Right cardiac atrium (tissue), 5 donors: ENCODE measurements around the gene PIP. TPM values are rescaled to one million over a fixed set of nuclear protein-coding genes. Genes with fewer than 3 reads are reported as not detected.
"Not testable (repeated sequence)": the region's sequence is repeated elsewhere in the genome, so short reads cannot be mapped to it uniquely, and the experiment has no call there.

Experiments
- ATAC-seq, 2 donors: fragments of 200-7000 bp; cut with Tn5 transposase; one replicate each; pipeline versions ENCODE4 v1.8.0 to v1.9.1; 2020; ENCODE audit warnings: moderate library complexity in 2 of 2, mild to moderate bottlenecking in 1 of 2
- DNase-seq, 3 donors: peaks; one replicate each; pipeline ENCODE4 v3.0.0-alpha.2; 2020
- H3K27ac ChIP-seq: one replicate; pipeline ENCODE4 v1.5.1; 2013; ENCODE audit warnings: mild to moderate bottlenecking, low read length, control low read depth, moderate library complexity
- H3K27me3 ChIP-seq: one replicate; pipeline ENCODE4 v1.6.1; 2013; ENCODE audit not compliant: control insufficient read depth, insufficient read depth
- H3K4me1 ChIP-seq: one replicate; pipeline ENCODE4 v1.6.1; 2013; ENCODE audit warnings: low read length; ENCODE audit not compliant: control insufficient read depth, insufficient read depth
- H3K4me3 ChIP-seq: one replicate; pipeline ENCODE4 v1.5.1; 2013; ENCODE audit warnings: low read length, control low read depth
- H3K9me3 ChIP-seq: one replicate; pipeline ENCODE4 v1.6.1; 2013; ENCODE audit warnings: low read length; ENCODE audit not compliant: control insufficient read depth
- WGBS: extraction: QIAGEN DNeasy Blood & Tissue Kit; methylation state at CpG from one replicate; pipeline ENCODE4 v1.1.7; 2013; 5-methylcytosine and 5-hydroxymethylcytosine counted together
- intact Hi-C, 4 donors: fragments of 100-400 bp; cut with DNase I; formaldehyde crosslinking; loops; one replicate each; pipeline versions ENCODE4 v1.11.0 to v1.14.0; 2022 to 2023
- long read RNA-seq, 4 donors: library from polyadenylated mRNA; unstranded; transcript quantifications; one replicate each; pipeline ENCODE4 v2.0.0, GENCODE V29; 2020 to 2021
- polyA plus RNA-seq: library from polyadenylated mRNA; stranded (reverse); fragments of 200-250 nt; gene quantifications from one replicate; pipeline ENCODE4 v1.2.3, GENCODE V29; 2013
- total RNA-seq, 4 donors: library from RNA; stranded (reverse); fragmentation: NEBNext Ultra II Directional; extraction: Animal tissue kit (Norgen Biotek cat#: 25700); gene quantifications; one replicate each; pipeline ENCODE4 v1.2.1, GENCODE V29; 2021
- donor health status: healthy with polysubstance abuse.
- donor health status: DM: no; HTN: yes; CAD: no.
- donor health status: DM: no; HTN: no; CAD: no.
- donor health status: DM: no; HTN: yes; CAD: no; lungs with severe emphysema.
- donor health status: DM: yes; HTN: yes; CAD: no.

PIP gene, protein sequence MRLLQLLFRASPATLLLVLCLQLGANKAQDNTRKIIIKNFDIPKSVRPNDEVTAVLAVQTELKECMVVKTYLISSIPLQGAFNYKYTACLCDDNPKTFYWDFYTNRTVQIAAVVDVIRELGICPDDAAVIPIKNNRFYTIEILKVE
- total RNA-seq (not detected), polyA plus RNA-seq (not detected)
- long read RNA-seq, donor 1 = 0 reads
- long read RNA-seq, donor 2 = 0 reads
- long read RNA-seq, donor 3 = 0 reads
- long read RNA-seq, donor 4 = 0 reads

DNA sequence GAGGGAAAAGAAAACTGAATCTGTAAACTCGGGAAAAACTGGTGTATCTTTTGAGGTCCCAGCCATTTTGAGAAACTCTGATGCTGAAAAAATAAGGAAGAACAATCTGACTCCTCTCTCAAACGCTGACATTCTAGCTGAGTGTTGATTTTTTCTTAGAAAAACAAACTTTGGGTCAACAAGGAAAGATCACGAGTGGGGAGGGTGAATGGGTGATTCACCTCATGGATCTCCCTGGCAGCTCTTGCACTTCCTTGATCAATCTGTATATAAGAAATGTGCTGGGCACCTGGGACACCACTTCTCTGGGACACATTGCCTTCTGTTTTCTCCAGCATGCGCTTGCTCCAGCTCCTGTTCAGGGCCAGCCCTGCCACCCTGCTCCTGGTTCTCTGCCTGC is at the start of gene PIP:
Gene PIP (plus strand): TSS at position 297 of the 400 bp plus-strand sequence. CDS start 40 bp downstream, at position 337.
- 54% methylated on average over 4 of the region's 4 CpGs for WGBS
- intact Hi-C loops = no loop called here
- DNase-seq (no peak), ATAC-seq (peak in 1 of 2 donors; percentile 26)
- no peaks in the 10 kb centered on the region for H3K4me1 ChIP-seq
- no peaks in the 10 kb centered on the region for H3K27me3 ChIP-seq
- H3K9me3 ChIP-seq = no peaks in the 10 kb centered on the region
- no peak within 1 kb of the TSS for H3K4me3 ChIP-seq
- no peak within 1 kb of the TSS for H3K27ac ChIP-seq

DNA sequence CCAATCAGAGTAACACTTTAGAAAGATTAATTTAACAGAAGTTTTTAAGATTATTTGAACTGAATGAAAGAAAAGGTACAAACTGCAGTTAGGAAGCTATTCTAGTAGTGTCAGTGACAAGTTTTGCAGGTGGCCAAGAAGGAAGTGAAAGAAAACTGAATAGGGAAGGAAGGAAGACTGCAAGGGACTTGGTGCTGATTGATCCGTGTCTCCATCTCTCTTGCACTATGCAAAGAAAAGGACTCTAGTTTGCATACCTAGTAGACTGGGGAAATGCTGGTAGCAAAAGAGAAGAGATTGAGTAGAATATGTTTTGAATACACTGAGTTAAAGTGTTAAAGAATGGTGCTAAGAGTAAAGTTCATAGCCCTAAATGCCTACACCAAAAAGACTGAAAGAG is 46.8 kb upstream of the PIP start:
- intact Hi-C loops = no loop called here

DNA sequence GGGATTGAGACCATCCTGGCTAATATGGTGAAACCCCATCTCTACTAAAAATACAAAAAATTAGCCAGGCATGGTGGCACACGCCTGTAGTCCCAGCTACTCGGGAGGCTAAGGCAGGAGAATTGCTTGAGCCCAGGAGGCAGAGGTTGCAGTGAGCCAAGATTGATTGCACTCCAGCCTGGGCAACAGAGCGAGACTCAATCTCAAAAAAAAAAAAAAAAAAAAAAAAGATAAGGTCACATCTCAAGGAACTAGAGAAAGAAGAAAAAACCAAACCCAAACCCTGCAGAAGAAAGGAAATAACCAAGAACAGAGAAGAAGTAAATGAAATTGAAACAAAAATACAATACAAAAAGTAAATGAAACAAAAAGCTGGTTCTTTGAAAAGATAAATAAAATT is 46.3 kb upstream of the PIP start:
- H3K27me3 ChIP-seq, DNase-seq, ATAC-seq, H3K27ac ChIP-seq, intact Hi-C loops, H3K4me3 ChIP-seq, H3K9me3 ChIP-seq, H3K4me1 ChIP-seq: not testable (repeated sequence)
- WGBS = 71% methylated on average over 3 of the region's 3 CpGs

More for the DNA sequence above, 46.8 kb upstream of the PIP start:
- no peaks in the 10 kb centered on the region for H3K27me3 ChIP-seq
- H3K27ac ChIP-seq = no peak overlapping the region
- H3K9me3 ChIP-seq = no peaks in the 10 kb centered on the region
- WGBS = 49% methylated on average over 1 of the region's 1 CpG
- no peak overlapping the region for H3K4me3 ChIP-seq
- no peak for DNase-seq
- ATAC-seq = no peak
- H3K4me1 ChIP-seq = no peaks in the 10 kb centered on the region

DNA sequence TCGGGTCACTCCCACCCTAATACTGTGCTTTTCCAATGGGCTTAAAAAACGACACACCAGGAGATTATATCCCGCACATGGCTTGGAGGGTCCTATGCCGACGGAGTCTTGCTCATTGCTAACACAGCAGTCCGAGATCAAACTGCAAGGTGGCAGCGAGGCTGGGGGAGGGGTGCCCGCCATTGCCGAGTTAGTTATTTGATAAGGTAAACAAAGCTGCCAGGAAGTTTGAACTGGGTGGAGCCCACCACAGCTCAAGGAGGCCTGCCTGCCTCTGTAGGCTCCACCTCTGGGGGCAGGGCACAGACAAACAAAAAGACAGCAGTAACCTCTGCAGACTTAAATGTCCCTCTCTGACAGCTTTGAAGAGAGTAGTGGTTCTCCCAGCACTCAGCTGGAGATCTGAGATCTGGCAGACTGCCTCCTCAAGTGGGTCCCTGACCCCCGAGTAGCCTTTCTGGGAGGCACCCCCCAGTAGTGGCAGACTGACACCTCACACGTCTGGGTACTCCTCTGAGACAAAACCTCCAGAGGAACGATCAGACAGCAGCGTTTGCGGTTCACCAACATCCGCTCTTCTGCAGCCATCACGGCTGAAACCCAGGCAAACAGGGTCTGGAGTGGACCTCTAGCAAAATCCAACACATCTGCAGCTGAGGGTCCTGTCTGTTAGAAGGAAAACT is 43.2 kb upstream of the PIP start:
- peak in 1 of 3 donors; percentile 25 for DNase-seq
- ATAC-seq, intact Hi-C loops, H3K9me3 ChIP-seq, H3K4me3 ChIP-seq, H3K4me1 ChIP-seq, H3K27ac ChIP-seq, H3K27me3 ChIP-seq: not testable (repeated sequence)
- 82% methylated on average over 16 of the region's 16 CpGs for WGBS

DNA sequence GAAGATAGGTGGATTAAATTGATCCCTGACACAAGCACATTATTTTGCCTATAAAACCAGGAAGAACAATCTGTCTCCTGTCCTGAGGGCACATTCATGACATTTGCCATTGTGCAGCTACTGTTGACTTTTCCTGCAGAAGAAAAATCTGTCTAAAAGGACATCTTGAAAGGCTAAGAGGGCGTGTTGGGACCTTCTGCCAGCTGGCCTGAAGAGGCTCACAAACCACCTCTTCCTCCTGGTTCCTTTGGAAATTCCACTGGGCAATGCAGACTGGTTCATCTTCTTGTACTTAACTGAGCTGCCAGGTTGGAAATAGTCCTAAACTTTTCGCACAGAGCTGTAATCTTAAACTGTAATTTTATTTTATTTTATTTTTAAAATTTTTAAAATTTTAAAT is 35.7 kb upstream of the PIP start:
- WGBS = 68% methylated on average over 2 of the region's 2 CpGs
- ATAC-seq = no peak
- Histone ChIP-seq H3K27ac (no peak overlapping the region), H3K27me3 (no peaks in the 10 kb centered on the region), H3K4me3 (no peak overlapping the region), H3K9me3 (no peaks in the 10 kb centered on the region), H3K4me1 (no peaks in the 10 kb centered on the region)
- no peak for DNase-seq
- intact Hi-C loops = no loop called here

DNA sequence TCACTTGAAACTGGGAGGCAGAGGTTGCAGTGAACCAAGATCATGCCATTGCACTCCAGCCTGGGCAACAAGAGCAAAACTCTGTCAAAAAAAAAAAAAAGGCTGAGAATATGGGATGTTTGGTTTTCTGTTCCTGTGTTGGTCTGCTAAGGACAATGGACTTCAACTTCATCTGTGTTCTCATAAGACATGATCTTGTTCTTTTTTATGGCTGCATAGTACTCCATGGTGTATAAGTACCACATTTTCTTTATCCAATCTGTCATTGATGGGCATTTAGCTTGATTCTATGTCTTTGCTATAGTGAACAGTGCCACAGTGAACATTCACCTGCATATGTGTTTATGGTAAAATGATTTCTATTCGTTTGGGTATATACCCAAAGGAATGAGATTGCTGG is 32.3 kb upstream of the PIP start:
- H3K27ac ChIP-seq, H3K4me3 ChIP-seq, DNase-seq, intact Hi-C loops, ATAC-seq, H3K9me3 ChIP-seq, H3K4me1 ChIP-seq, H3K27me3 ChIP-seq: not testable (repeated sequence)
- 82% methylated on average over 1 of the region's 1 CpG for WGBS

DNA sequence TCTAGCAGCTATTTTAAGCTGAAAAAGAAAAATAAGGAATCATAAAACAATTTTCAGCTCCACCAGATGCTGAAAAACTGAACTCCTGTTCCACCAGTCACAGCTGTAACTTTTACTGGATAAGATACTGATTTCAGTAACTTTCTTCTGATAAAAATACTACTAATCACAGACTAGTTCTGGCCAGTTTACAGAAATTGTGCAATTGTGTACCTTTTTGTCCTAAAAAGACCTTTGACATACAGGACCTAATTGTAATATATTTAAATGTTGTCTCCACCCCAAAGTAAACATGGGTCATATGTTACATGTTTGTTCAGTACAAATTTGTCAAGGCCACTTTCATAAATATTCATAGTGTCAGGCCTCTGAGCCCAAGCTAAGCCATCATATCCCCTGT is 27.1 kb upstream of the PIP start:
- Histone ChIP-seq H3K9me3 (no peaks in the 10 kb centered on the region), H3K27me3 (no peaks in the 10 kb centered on the region), H3K27ac (no peak overlapping the region), H3K4me3 (no peak overlapping the region), H3K4me1 (no peaks in the 10 kb centered on the region)
- intact Hi-C loops = no loop called here
- ATAC-seq = no peak
- DNase-seq = no peak

DNA sequence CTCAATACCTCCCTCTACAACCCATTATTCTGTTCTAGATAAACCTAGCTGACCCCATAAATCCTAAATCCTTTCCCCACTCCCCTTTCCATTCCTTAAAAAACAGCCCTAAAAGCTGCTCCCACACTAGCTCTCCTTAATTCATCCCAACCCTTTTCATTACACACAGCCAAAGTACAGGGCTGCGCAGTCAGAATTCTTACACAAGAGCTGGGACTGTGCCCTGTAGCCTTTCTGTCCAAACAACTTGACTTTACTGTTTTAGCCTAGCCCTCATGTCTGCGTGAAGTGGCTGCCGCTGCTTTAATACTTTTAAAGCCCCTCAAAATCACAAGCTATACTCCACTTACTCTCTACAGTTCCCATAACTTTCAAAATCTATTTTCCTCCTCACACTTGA is 23.9 kb upstream of the PIP start:
- H3K27ac ChIP-seq, intact Hi-C loops, ATAC-seq, DNase-seq, H3K4me3 ChIP-seq, H3K4me1 ChIP-seq, H3K27me3 ChIP-seq, H3K9me3 ChIP-seq: not testable (repeated sequence)
- WGBS = 79% methylated on average over 3 of the region's 3 CpGs

DNA sequence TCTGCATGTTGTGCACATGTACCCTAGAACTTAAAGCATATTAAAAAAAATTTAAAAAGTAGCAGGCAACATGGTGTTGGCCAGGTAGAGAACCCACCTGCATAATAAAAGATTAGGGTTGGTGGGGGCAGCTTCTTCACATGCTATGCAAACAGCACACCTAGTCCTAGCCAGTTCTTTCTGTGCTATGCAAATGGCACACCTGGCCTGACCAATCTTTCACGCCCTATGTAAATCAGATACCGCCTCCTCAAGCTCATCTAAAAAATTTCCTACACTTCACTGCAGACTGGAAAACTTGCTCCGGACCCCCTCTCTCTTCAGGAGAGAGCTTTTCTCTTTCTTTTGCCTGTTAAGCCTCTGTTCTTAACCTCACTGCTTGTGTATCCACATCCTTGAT is 14.5 kb upstream of the PIP start:
- Histone ChIP-seq H3K27ac (no peak overlapping the region), H3K4me1 (no peaks in the 10 kb centered on the region), H3K9me3 (no peaks in the 10 kb centered on the region), H3K27me3 (no peaks in the 10 kb centered on the region), H3K4me3 (no peak overlapping the region)
- ATAC-seq (no peak), DNase-seq (no peak)
- 92% methylated on average over 3 of the region's 3 CpGs for WGBS
- intact Hi-C loops = no loop called here

DNA sequence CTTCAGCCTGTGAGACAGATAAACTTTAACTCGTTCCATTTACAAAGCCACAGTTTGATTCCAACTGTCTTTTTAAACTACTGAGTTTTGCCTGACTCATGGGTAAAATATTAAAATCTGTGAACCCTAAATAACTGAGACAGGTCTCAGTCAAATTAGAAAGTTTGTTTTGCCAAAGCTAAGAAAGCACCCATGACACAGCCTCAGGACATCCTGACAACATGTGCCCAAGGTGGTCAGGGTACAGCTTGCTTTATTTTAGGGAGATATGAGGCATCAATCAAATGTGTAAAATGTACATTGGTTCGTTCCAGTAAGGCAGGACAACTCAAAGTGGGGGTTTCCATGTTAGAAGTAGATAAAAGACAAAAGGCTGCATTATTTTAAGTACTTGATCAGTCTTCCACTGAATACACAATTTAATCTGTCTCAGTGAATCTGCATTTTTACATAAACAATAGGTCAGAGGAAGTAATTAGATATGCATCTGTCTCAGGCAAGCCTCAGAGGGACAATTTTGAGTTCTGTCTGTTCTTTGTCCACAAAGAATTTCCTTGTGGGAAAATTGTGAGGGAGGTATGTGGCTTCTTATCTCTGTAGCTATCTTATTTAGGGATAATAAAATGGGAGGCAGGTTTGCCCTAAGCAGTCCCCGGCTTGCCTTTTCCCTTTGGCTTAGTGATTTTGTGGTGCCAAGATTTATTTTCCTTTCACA is 11.0 kb upstream of the PIP start:
- Histone ChIP-seq H3K9me3 (no peaks in the 10 kb centered on the region), H3K4me1 (no peaks in the 10 kb centered on the region)
- WGBS = 53% methylated on average over 3 of the region's 3 CpGs

DNA sequence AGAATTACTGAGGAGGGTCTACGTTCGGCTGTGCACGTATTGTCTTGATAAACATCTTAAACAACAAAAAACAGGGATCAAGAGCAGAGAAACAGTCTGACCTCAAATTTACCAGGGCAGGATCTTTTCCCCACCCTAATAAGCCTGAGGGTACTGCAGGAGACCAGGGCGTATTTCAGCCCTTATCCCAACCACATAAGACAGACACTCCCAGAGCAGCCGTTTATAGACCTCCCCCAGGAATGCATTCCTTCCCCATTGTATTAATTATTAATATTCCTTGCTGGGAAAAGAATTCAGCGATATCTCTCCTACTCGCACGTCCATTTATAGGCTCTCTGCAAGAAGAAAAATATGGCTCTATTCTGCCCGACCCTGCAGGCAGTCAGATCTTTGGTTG is 8.6 kb upstream of the PIP start:
- H3K9me3 ChIP-seq, H3K4me1 ChIP-seq, H3K27ac ChIP-seq, H3K4me3 ChIP-seq, DNase-seq, intact Hi-C loops, H3K27me3 ChIP-seq, ATAC-seq: not testable (repeated sequence)
- 89% methylated on average over 9 of the region's 9 CpGs for WGBS

More for the DNA sequence above, 11.0 kb upstream of the PIP start:
- no peak for DNase-seq
- no peak overlapping the region for H3K27ac ChIP-seq
- no peak for ATAC-seq
- H3K27me3 ChIP-seq = no peaks in the 10 kb centered on the region
- intact Hi-C loops = no loop called here
- H3K4me3 ChIP-seq = no peak overlapping the region
